Stimulated activated CD4-positive, alpha-beta T cell treated with anti-CD3 and anti-CD28 coated beads, TNF-alpha, amount 100 ng/mL, for 48 hours (primary cell): ENCODE results near the gene SMIM32.

Experiments used
- DNase-seq, 3 donors: peaks; one replicate each; pipeline ENCODE4 v3.0.0-alpha.2; 2020; ENCODE audit warnings: low read depth in 3 of 3

SMIM32 gene

DNA sequence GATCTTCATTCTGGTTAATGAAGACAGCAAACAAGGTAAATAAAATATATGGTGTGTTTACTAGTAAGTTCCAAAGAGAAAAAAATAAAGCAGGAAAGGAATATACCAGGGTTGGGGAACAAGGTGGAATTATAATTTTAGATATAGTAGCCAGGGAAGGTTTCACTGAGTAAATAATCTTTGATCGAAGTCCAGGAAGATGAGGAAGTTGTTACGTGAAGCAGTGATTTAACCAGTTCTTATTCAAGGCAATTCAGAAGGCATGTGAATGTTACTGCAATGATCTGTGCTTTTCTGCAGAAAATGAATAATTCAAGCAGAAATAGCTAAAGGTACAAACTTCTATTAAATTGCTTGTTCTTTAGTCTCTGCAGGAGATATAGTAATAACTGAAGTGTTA is 6.2 kb downstream of the SMIM32 start:
- DNase-seq: no peak

DNA sequence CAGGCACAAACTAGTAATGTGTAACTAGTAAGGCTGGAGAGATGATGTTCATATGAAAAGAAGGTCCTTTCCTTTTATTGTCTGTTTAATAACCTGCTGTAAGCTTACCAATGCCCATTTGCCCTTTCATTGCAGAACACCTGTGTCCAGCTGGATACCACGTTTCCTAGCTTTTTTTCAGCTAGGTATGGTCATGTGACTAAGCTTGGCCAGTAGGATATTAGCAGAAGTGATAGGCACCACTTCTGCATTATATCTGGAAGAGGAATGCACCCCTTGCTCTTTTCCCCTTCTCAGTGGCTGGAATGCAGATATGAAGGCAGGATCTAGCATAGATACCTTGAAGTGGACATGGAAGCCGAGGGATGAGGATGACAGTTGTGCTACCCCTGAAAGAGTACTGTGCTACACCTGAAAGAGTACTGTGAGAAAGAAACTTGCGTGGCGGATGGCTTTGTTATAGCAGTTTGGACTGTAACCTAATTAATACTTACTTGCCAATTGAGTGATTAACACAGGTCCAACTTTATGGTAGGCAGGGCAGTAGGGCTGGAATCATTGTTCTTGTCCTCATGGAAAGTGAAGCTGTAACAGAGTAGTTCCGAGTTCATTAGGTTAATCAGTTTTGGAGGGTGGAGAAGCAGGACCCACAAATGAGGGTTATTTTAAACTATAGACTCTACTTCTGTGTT is 6.8 kb downstream of the SMIM32 start:
- DNase-seq: no peak

DNA sequence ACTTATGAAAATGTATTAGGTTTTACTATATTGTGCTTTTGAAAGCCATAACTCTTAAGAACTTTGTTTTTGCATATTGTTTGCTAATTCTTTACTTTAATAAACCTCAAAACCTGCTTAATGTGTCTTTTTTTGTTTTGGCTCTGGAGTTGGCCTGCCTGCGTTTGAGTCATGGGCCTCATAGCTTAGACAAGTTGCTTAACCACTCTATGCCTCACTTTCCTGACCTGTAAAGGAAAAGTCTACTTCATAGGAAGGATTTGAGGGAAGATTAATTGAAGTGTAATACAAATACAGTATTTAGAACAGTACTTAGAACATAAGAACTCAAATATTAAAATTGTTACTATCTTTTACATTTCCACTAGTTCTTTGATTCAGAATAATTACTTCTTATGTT is 10.3 kb downstream of the SMIM32 start:
- no peak for DNase-seq

DNA sequence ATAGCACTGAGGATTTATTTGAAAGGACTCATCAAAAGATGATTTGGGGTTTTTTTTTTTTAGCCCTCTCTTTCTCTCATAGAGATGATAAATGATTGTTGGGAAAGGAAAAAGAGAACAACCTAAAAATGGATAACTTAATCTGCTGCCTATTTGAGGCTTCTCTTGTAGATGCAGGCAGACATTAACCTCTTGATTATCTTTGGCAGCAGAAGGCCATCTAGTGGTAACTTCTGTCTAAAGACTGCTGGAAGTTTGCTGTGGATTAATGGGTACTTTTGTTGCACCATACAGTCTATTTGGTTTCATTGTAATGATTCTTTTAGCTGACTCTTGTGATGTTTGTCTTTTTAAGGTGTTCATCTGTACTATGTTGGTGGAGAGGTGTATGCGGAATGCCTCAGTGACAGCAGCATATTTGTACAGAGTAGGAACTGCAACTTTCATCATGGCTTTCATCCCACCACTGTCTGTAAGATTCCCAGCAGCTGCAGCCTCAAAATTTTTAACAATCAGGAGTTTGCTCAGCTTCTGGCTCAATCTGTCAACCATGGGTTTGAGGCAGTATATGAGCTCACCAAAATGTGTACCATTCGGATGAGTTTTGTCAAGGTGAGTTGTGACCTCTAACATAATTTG is 18.8 kb downstream of the SMIM32 start:
- no peak for DNase-seq

DNA sequence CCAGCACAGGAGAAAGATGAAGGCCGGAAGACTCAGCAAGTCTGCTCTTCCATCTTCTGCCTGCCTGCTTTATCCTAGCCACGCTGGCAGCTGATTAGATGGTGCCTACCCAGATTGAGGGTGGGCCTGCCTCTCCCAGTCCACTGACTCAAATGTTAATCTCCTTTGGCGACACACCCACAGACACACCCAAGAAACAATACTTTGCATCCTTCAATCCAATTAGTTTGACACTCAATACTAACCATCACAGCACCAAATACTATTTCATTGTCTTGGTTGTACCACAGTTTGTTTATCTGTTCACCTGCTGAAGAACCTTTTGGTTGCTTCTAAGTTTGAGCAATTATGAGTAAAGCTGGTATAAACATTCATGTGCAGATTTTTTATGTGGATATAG is 23.7 kb downstream of the SMIM32 start:
- no peak for DNase-seq

DNA sequence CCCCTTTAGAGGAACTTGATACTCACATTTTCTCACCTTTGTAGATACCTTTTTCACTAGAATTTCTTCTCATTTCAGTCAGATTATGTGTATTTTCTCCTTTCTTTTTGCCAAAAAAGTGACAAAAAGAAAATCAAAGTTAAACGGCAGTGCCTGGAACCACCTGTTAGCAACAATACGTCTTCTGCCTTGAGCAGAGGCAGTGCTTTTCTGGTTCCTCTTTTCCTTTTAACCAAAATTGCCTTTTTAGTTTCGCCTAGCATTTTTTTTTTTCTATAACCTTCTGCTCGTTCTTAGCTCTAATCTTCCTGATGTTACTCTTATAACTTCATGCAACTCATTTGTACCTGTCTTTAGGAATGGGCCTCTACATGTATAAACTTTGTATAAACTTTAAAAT is 26.1 kb downstream of the SMIM32 start:
- DNase-seq: no peak

DNA sequence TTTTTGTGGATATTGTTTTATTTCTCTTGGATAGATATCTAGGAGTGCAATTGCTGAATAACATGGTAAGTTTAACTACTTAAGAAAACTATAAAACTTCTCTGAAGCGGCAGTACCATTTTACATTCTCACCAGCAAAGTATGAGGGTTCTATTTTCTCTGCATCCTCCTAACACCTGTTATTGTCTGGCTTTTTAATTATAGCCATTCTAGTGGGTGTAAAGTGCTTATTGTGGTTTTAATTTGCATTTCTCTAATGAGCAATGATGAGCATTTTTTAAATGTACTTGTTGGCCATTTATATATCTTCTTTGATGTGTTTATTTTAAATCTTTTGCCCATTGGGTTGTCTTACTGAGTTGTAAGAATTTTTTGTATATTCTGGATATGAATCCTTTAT is 28.7 kb downstream of the SMIM32 start:
- no peak for DNase-seq

DNA sequence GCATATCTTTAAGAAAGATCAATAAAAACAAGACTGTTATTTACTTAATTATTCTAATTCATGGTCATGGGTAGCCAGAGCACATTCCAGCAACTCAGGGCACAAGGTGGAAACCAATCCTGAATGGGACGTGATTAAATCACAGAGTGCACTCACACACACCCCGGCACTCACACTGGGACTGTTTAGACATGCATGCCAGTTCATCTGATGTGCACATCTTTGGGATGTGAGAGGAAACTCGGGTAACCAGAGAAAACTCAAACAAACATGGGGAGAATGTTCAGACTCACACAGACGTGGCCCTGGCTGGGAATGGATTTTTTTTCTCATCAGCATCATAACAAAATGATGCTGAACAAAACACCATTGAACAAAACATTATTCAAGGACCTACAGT is 31.0 kb downstream of the SMIM32 start:
- DNase-seq: no peak

DNA sequence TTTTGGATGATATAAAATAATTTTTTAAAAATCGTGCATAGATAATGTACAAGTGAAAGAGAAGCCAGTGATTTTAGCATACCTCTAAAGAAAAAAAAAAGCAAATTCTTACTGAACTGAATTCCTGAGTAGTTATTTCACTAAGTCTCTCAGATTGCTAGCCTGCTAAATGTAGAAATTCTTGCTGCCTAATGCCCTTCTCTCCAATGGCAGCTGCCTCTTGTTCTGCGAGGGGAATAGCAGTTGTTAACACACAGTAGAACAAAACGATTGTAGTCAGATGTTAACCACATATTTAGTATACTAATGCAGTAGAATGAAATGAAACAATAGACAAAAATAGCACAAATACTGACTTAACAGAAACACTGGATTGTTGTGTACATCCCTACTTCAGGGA is 33.5 kb downstream of the SMIM32 start:
- DNase-seq: no peak

DNA sequence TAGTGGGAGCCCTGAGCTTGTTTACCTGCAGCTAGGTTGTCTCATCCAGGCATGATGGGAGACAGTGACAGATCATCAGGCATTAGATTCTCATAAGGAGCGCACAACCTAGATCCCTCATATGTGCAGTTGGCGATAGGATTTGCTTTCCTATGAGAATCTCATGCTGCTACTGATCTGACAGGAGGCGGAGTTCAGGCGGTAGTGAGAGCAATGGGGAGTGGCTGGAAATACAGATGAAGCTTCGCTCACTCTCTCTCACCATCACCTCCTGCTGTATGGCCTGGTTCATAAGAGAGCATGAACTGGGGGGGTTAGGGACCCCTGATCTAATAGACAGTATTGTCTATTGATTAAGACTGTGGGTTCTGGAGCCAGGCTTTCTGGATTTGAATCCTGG is 35.4 kb downstream of the SMIM32 start:
- no peak for DNase-seq

DNA sequence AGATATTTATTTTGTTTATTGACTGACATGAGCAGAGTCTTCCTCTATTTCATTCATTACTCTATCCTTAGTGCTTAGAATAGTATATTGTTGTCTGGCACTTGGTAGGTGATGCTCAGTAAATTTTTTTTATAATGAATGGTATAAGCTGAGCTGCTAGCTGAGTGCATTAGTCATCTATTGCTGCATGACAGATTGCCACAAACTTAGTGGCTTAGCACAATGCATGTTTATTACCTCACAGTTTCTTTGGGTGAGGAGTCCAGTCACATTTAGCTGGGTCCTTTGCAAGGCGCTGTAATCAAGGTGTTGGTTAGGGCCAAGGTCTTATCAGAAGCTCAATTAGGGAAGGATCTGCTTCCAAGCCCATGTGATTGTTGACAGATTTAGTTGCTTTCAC is 37.2 kb downstream of the SMIM32 start:
- no peak for DNase-seq

DNA sequence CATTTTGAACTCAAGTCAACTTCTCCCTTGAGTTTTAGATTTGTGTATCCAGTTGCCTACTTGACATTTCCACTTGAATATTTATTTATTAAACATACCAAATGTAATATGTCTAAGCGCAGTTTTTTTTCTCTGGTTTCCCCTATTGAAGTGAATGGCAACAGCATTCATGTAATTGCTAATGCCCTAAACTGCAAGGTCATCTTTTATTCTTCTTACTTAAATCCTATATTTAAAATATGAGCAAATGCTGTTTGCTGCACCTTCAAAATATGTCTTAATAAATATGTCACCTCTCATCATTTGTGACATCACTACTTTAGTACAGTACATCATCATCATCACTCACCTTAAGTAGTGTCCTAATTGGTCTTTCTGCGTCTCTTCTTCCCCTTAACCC is 37.9 kb downstream of the SMIM32 start:
- DNase-seq: no peak

DNA sequence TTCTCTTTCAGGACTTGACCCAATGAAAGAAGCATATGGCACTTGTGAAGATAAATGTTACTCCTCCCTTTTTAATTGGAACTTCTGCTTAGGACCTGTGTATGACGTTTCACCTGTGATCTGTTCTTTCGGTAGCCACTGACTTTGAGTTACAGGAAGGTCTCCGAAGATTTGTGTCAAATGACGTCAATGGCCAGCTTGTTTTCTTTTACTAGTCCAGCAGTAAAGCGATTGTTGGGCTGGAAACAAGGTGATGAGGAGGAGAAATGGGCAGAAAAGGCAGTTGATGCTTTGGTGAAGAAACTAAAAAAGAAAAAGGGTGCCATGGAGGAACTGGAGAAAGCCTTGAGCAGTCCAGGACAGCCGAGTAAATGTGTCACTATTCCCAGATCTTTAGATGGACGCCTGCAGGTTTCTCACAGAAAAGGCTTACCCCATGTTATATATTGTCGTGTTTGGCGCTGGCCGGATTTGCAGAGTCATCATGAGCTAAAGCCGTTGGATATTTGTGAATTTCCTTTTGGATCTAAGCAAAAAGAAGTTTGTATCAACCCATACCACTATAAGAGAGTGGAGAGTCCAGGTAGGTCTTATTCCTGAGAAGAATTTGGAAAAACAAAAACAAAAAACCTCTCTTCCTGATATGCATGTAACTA is 39.3 kb downstream of the SMIM32 start:
- DNase-seq: no peak

DNA sequence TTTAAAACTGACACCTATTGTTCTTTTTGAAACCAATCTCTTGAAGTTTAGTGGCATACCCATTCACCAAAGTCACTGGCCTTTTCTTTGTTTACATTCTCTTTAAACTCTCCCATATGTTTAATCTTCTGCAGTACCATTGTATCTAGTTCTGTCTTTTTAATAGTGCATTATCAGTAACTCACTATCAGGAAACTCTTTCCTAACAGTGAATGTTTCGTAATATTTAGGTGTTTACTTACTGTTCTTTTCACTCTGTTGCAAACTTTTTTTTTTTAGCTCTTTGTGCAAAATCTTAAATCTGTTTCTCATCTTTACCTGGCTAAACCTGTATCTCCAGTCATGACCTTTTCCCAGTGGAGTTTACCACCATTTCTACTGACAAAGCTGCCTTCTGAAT is 43.1 kb downstream of the SMIM32 start:
- no peak for DNase-seq

DNA sequence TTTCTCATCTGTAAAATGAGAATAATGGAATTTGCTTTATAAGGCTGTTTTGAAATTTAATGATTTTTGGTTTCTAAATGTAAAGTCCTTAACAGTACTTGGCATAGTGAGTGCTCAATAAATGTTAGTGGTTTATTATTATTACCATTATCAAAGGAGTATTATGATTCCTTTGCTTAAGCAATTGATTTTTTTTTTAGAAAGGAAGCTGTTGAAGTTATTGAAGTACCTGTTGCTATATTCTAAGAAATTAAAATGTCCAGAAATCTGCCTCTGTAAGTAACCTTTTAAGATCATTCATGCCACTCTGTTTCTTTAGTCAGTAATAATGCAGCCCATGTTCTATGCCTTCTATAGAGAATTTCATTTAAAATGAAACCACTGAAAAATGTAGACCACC is 45.3 kb downstream of the SMIM32 start:
- no peak for DNase-seq

DNA sequence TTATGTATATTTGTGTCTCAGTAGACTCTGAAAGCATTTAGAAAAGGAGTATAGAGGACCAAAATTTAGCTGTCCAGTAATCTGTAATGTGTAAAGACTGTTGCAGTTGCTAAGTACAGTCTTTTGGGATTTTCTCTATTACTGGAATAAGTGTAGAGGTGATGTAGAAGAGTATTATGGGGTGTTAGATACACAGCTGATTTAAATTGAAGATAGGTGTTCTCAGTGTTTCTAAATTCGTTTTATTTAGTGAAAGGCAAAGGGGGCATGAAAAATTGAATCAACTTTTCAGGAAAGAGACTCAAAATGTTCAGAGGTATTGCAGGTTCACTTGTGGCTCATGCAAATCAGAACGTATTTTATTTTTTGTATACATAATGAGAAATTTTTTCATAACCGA is 46.8 kb downstream of the SMIM32 start:
- no peak for DNase-seq

DNA sequence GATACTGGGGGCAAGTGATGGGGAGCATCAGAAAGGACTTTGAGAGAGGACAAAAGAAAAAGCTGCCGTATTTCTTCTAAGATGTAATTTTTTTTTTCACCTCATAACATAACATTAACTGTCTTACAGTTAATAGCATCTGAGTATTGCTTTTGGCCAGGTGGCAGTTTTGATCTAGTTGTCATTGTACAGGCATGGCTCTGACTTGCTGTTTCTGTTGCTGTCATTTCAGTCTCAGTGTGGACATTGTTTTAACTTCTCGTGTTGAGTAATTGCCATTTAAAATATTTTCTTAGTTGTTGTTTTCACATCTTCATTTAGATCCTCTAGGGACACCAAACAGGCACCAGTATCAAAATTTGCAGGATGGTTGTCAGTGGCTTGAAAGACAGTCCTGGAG is 47.9 kb downstream of the SMIM32 start:
- no peak for DNase-seq

DNA sequence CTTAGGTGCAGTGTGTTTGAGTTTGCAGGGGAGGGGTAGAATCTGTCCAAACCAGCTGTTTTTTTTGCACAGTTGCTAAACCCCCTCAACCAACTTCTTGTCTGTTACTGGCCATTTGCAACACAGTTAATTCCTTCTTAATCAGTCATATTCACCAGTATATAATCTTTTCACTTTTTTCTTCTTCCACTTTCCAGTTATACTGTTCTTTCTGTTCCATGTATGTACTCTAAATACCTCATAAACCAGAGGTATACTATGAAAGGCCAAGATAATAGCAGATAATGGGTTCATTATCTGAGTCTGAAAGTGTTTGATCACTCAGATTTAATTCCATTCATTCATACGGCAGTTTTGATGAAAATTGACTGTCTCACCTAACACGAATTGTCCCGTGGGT is 49.2 kb downstream of the SMIM32 start:
- DNase-seq: no peak

DNA sequence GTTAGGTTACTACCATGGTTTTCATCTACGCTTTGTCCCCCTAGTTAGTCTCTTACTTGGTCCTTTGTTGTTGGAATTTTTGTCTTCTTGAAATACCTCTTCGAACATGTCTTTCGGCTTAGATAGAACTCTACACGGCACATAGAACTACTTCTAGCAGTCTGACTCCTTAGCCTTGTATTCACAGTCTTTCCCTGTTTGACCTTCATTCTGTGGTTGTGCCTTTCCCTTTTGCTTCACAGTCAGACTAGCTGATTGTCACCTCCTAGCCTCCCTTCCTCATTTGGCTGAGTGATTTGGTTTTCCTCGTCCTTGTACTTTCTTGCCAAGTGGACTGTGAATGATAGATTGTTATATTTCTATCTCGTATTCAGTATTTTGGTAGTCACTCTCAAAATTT is 49.6 kb downstream of the SMIM32 start:
- no peak for DNase-seq

DNA sequence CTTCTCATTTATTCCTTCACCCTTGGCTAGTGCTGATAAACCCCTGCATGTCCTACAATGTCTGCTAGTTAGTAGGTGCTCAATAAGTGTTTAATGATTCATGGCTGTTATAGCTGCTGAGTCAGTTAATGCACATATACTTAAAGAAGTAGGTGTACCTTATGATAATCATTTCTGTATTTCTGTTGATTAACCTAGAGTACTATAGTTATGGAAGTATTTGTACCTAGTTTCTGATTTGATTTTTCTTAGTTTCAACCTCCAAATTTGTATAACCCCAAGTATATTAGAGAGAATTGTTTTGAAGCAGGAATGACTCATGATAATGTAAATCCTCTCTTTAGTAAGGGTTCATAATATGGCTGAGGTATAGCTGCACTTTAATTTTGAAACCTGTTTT is 51.4 kb downstream of the SMIM32 start:
- no peak for DNase-seq
